Astrocyte (in vitro differentiated cells and primary cell): Measurements from ENCODE around the gene MTCP1. TPM values are rescaled to one million over a fixed set of nuclear protein-coding genes. Genes with fewer than 3 reads are reported as not detected.

Experiments
- total RNA-seq: library from RNA; stranded (reverse); gene quantifications from 2 replicates; pipeline ENCODE4 v1.2.1, GENCODE V29; 2021

Gene MTCP1
- total RNA-seq, 1 donor from 2014 or later: 8.9 TPM

Other genes with a start within 250 kb of the MTCP1 start
- gene SMIM9, start 236.5 kb downstream of the MTCP1 start, total RNA-seq: not detected in 2 replicates
- 24.8 and 25.6 TPM in 2 replicates for gene F8A1, start 184.8 kb downstream of the MTCP1 start, total RNA-seq
- 2.5 TPM in 2 replicates for gene F8, start 48.4 kb downstream of the MTCP1 start, total RNA-seq
- 45.8 and 49.5 TPM in 2 replicates for gene FUNDC2, start 44.3 kb downstream of the MTCP1 start, total RNA-seq
- gene CMC4, start within 50 bp of the MTCP1 start, total RNA-seq: 5.2 TPM in 2 replicates
- 21.8 TPM in 2 replicates for gene BRCC3, start 372 bp upstream of the MTCP1 start, total RNA-seq
- gene VBP1, start 145.3 kb upstream of the MTCP1 start, total RNA-seq: 41.4 and 52.3 TPM in 2 replicates
- gene RAB39B, start 193.4 kb upstream of the MTCP1 start, total RNA-seq: 1.5 and 2.0 TPM in 2 replicates